HG02938 (cell line): ENCODE data around the gene B3GALT5.
"Not testable (repeated sequence)": the region's sequence is repeated elsewhere in the genome, so short reads cannot be mapped to it uniquely, and the experiment has no call there.

Source experiments
- ATAC-seq: cut with Tn5 transposase; IDR thresholded peaks from one replicate; pipeline ENCODE4 v1.9.1; 2021; ENCODE audit warnings: mild to moderate bottlenecking, moderate library complexity; ENCODE audit not compliant: unreplicated experiment

Gene B3GALT5

DNA sequence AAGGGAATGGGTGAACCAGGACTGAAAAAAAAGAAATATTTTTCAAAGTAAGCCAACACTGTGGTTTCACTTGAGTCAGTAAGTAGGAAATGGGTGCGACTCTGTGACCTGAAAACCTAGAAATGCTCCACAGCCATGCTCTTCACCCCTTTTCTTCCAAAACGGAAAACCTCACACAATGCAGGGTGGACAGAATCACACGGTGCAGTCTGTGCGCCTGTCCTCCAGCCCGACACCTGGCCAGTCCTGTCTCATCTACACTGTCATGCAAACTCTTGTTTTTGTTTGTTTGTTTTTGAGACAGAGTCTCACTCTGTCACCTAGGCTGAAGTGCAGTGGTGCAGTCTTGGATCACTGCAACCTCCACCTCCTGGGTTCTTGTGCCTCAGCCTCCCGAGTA lies 53.3 kb downstream of the B3GALT5 start:
- ATAC-seq: no peak

DNA sequence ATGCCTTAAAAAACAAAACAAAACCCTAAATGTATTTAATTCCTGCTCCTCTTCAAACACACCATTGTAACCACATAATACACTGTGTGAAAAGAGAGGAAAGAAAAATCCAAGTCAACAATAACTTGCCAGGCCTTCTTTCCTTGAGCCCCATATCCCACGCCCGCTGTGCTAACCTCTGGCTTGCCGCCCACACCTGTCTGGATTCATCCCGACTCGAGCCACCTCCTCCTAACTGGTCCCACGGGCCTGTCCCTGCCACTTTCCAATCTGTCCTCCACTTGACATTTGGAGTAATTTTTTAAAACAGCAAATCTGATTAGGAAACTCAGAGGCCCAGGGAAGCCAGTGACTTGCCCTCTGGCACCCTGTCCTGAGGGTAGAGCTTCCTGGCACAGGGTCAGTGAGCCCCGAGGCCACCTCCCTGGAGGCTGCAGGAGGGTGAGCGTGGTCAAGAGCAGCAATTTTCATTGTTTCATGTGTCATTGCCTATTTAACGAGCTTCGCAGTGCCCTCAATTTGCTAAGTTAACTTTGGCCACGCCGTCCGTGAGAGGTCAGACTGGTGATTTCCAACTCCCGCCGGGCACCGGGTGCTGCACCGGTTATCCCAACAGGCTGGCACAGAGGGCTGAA lies 54.1 kb downstream of the B3GALT5 start:
- no peak for ATAC-seq

DNA sequence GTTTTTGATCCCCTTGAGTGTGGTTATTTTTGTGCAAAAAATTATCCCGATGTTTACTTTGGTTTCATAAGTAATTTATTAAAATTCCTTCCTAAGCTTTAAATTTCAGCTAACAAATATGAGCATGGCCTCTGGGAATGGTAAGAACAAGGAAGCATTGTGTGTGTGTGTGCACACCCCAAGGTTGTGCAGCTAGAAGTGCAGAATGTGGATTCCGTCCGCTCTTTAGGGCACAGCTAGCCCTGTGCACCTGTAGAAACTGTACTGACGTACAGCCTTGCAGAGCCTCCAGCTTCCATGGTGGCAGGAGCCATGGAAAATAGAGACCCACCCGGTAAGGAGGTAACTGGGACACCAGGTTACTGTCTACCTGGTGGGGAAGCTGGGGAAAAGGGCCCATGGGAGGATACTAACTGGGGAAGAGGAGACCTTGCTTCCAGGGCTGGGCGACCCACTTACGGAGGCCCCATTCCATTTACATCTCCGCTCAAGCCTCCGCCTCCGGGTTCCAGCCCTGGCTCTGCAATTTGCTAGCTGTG lies 54.7 kb downstream of the B3GALT5 start:
- no peak for ATAC-seq

DNA sequence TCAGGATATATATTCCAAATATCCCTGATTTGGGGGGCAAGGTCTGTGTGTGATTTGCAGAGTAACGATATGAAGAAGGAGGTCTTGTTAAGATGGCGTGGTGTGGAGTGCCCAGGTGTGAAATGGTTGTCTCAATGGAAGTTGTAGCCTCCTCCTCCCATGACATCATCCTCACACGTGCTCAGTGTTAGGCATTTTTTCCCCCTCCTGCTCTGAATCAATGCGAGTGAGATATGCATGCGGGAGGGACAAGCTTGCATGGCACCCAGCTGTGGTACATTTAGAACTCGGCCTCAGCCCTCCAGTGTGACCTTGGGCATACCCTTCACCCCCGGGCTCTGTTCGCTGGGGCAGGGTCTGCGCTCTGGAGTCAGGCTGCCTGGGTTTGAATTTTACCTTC lies 55.6 kb downstream of the B3GALT5 start:
- ATAC-seq: no peak

DNA sequence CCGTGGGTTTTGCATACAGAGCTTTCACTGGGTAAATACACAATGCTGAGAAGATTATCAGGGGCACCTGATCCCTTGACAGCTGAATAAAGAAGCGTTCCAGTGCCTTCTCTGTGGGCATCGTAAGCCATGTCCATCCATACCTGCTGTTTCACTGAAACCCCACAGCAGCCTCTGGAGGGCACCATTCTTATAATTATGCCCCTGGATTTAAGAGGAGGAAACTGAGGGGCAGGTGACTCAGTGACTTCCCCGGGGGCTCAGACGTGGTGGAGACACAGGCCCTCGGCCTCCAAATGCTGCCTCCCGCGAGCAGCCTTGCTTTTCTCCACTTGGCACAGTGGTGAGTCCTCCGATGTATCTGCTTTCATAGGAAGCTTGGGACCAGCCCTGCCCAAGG lies 56.7 kb downstream of the B3GALT5 start:
- ATAC-seq: no peak

DNA sequence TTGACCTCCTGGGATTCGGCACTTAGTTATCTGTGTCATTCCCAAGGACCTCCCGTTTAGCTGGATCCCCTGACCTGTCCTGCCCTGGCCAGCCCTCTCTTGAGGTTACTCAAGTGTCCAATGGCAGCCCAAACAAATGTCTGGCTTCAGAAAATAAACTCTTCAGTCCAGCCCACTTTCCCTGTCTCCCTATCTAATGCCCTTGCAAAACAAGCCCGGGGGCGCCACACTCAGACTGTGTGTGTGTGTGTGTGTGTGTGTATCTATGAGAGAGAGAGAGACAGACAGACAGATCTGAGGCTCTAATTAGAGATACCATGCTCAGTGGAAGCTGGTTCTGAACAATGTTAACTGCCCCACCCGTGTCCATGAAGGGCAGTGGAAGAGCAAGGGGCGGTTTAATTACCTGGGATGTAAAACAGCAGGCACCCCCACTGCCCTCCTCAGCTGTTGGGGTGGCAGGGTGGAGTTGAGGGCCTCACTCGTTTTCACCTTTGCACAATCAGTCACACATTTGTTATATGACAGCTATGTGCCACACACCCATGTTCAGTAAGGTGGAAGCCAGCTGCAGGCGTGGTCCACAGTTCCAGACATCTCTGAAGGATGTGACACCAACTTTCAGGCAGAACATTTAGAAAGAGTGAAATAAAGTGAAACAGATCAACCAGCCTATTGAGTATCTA lies 57.4 kb downstream of the B3GALT5 start:
- no peak for ATAC-seq

DNA sequence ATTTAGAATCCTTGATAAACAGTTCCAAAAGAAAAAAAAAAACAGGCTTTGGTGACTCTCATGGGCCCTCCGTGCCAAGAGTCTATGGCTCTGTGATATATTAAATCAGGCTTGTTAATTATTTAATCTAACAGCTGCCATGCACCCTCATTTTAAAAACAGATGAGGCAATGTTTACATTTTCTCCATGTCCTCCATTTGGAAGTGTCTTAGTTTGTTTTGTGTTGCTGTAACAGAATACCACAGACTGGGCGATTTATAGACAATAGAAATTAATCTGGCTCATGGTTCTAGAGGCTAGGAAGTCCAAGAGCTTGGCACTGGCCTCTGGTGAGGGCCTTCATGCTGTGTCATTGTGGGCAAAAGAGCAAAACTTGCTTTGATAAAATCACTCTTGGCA lies 58.0 kb downstream of the B3GALT5 start:
- no peak for ATAC-seq

DNA sequence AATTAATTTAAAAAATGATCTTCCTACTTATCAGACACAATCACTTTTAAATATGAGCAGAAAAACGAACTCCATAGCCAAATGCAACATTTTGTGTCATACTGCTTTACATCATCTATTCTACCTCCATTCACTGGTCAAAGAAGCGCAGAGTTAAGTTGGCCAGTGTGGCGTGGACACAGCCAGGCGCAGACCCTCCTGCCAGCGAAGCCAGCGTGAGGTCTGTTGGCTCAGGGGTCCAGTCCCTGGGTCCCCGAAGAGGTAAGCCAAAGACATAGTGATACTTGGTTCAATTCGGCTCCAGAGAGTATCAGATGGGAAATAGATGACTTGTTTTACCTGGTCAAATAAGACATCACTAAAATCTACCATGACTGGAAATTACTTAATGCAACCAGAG lies 59.2 kb downstream of the B3GALT5 start:
- ATAC-seq: no peak

DNA sequence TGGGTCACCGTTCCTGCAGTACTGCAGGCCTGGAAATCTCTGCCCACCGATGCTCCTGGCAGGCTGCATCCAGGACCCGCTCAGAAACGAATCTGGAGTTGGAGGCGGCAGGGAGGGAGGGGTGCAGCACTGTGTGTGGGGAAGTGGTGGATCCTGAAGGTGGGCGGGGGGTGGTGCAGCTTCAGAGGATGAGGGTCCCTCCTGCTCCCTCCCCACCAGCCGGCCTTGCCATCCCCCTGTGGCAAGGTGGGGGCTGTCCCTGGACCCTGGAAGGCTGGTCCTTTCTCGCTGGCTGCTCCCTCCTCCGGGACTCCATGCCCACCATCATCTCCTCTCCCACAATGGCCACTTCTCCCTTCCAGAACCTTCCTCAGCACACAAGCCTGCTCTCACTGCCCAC lies 60.4 kb downstream of the B3GALT5 start:
- no peak for ATAC-seq

DNA sequence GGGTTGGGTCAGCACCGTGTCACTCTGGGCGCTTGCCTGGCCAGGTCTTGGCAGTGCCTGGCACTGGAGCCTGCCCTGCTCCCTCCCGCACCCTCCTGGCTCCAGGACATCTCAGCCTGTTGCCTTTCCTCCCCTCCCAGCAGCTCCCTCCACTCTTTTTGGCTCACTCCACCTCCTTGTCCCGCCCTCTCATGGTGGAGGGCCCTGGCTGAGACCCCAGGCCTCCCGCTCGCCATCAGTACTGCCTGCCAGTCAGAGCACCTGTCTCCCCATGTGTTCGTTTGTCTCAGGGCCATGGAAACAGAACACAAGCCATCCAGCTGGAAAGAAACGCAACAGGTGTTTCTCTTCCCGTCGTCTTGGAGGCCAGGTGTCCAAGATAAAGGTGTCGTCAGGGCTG lies 61.0 kb downstream of the B3GALT5 start:
- no peak for ATAC-seq

DNA sequence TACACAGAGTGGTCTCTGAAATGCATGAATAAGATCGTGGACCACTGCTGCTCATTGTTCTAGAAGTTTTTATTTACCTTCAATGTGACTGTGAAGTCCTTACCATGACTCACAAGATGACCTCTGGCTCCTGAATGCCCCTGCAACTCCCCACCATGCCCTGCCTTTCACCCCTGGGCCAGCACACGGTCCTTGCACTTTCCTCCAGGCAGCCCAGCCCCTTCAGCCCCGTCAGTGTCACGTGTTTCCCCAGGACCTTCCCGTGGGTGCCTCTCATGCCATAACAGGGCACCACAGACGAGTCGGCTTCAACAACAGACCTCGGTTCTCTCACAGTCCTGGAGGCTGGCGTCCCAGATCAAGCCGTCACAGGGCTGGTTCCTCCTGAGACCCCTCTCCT lies 62.1 kb downstream of the B3GALT5 start:
- no peak for ATAC-seq

DNA sequence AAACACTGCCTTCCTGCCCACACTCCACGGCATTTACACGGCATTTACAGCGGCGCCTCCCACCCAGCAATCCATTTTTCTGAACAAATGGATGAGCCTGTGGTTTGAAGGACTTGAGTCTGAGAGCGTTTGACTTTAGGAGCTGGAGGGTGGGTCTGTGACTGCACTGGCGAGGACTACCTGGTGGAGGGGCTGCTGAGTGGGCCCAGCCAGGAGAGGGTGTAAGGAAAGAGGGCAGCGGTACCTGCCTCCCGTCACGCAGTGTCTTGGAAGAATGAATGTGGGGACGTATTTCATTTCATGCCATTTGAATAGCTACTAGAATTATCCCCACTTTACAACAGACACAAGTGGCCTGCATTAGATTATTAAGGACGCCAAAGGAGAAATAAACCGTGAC lies 62.9 kb downstream of the B3GALT5 start:
- ATAC-seq: no peak

DNA sequence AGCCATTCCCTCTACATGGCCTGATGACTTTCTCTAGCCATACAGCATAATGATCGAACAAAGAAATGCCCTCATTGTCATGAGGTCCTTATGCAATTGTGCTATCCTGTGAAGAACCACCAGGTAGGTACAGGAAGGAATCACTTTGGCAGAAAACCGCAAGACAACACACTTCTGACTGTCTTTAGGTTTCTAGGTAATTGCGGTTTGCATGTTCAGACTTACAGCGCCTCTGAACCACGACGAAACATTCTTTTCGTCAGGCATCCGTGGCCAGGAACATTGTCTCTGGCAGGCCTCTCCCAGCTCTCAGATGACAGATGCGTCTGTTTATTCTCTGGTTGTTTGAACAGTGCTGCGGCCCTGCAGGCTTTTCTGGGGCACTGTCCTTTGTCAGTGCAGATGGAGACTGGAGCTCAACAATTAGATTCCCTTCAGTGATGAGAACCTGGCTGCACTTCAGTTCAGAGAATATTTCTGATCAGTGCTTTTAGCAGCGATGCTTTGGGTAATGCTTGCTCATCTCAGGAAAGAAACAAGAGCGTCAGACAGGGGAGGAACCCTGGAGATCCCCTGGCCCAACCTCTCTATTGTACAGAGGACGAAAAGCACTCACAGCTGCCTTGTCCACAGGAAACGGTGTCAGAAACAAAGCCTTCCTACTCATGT lies 63.4 kb downstream of the B3GALT5 start:
- ATAC-seq: no peak

DNA sequence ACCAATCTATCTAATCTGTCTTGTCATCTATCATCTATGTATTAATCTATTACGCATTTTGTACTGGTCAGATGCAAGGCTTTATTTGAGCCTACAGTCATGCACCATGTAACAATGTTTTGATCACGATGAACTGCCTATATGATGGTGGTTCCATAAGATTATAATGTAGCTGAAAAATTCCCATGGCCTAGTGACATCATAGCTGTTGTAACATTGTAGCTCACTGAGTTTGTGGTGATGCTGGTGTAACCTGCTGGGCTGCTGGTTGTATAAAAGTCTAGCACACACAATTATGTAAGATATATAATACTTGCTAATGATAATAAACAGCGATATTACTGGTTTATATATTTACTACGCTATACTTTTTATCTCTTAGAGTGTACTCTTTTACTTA lies 67.5 kb downstream of the B3GALT5 start:
- no peak for ATAC-seq

DNA sequence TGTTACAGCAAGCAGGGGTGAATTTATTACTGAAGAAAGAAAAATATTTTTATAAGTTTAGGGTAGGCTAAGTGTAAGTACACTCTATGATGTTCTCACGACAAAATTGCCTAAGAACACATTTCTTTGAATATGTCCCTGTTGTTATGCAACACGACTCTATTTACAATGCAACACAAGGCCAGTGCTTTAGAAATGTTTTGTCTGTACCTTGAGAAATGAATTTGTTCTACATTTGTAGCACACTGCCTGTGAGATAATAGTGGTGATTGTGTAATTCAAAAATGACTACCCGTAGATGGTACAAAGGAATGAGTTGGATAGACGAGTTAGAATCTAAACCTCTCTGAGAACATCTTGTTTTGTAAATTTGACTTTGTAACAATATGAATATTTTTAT lies 68.5 kb downstream of the B3GALT5 start:
- ATAC-seq: no peak

DNA sequence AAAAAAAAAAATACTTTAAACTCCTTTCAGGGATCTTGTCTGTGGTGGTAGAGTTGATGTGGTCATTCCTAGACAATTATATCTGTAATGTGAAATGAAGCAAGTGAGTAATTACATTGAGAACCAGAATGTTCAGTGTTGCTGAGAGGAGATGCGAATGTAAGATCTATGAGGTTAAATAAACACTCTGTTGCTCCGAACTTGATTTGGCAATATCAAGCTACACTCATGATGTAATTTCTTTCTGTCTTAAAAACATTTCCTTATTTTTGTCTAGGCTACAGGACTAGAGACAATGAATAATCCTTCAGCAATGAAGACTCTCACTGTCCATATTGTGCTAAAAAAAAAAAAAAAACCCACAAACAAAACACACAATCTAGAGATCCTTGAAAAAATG lies 69.1 kb downstream of the B3GALT5 start:
- ATAC-seq: no peak

DNA sequence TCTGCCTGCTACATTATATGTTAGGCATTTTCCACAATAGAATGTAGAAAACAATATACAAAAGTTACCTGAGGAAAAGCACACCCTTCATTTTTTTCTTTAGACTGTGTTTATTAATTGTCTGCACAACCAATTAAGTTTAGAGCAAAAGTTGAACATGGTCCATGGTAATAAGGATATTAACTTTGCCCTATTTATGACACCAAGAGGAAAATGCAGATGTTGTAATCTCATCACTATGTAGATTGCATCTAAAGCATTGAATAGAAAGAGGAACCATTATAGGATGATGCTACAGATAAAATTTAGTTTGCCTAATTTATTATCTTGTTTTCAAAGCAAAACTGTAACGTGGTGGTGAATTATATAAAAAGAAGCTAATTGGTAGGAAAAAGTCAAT lies 72.5 kb downstream of the B3GALT5 start:
- ATAC-seq: no peak

DNA sequence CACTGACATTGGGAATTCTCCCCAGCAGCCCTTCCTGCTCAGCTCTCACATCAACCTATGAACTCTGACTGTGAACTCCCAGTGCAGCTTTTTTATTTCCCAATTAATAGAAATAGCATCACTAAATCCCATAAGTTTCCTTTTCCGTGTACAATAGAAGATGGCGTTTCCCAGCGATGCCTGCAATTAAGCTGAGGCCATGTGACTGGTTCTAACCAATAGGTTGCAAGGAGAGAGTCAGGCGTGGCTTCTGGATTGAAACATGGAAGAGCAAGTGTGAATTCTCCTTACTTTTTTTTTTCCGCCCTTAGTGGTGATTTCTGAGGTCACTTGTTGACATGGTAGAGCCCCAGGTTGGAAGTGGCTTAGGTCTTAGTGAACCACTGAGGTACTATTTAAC lies 73.3 kb downstream of the B3GALT5 start:
- no peak for ATAC-seq

DNA sequence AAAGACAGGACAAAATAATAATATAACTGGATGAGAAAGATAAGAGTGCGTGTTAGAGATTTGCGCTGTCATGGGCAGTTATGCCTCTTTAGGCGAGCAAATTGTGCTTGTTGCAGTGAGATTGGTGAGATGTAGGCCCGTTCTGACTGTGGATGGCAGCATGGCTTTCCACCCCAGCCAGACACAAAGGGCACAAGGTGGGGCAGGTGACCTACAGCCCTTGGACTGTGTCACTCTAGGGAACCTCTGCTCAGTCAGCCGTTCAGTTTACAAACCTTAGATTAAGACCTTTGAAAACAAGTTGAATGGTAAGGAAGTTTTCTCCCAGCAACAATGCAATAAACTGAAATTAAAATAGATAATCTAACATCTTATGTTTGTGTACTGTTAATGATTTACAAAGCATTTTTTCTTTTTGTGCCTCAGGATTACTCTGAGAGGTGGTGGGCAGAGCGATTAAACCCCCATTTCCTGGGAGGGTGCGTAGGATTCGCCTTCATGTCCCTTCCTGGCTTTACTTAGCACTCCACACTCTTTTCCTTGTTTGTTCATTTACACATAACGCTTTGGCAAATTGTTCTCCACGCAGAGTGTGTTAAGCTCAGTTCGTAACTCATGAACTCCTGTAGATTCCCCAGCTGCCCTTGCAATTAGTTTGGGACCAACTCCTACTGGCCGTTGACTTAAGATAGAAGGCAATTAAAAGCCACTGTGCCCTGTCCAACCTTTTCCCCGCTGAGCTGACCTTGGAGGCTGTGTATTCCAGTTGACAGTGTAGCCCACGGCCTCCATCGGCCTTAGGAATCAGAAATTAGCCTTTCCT lies 74.1 kb downstream of the B3GALT5 start:
- no peak for ATAC-seq

DNA sequence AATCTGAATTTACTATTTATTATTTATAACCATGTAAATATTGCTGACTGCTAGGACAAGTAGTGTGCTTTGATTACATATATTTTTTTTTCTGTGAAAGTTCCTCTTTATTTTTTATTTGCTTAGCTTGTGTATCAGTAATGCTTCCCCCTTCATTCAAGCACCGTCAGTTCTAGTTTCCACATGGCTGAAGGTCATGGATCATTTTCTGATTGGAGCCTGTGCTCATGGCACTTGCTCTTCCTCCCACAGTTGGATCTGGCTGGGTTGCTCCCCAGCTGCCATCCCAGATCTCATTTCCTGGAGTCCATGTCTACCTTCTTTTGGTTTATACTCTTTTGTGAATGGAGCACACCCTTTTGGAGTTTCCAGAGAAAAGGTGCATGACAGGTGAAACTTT lies 75.3 kb downstream of the B3GALT5 start:
- no peak for ATAC-seq

DNA sequence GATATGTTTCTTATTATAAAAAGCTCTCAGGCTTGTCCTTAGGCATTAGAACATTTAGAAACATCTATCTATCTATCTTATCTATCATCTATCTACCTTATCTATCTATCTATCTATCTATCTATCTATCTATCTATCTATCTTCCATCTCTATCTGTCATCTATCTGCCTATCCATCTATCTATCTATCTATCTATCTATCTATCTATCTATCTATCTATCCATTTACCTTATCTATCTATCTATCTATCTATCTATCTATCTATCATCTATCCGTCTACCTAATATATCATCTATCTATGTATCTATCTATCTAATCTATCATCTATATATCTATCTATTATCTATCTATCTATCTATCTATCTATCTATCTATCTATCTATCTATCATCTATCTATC lies 77.1 kb downstream of the B3GALT5 start:
- ATAC-seq: not testable (repeated sequence)
